Motor neuron (in vitro differentiated cells): ENCODE results near the gene TIMP2. TPM values are rescaled to one million over a fixed set of nuclear protein-coding genes. Genes with fewer than 3 reads are reported as not detected.
"Not testable (repeated sequence)": the region's sequence is repeated elsewhere in the genome, so short reads cannot be mapped to it uniquely, and the experiment has no call there.

Source experiments
- ATAC-seq, 8 experiments: fragments of 200-7000 bp; cut with Tn5 transposase; replicated peaks in 6 of 8; 2 replicates each; pipeline ENCODE4 v1.8.0; 2021; ENCODE audit warnings: mild to moderate bottlenecking in 8 of 8, moderate library complexity in 8 of 8
- H3K27ac ChIP-seq, 2 donors: fragments of 250-450 bp; sonication (Bioruptor Pico); 2 replicates each; pipeline ENCODE4 v1.9.0; 2021; ENCODE audit warnings: antibody characterized with exemption in 2 of 2, mild to moderate bottlenecking in 2 of 2, moderate library complexity in 1 of 2
- H3K4me1 ChIP-seq, 2 donors: fragments of 250-450 bp; sonication (Bioruptor Pico); replicated peaks in 1 of 2; 2 replicates each; pipeline ENCODE4 v1.6.1; 2021; ENCODE audit warnings: antibody characterized with exemption in 2 of 2, mild to moderate bottlenecking in 2 of 2, moderate library complexity in 1 of 2
- H3K4me3 ChIP-seq, 5 donors: fragments of 250-450 bp; sonication (Bioruptor Pico); 2 replicates each; pipeline ENCODE4 v1.9.0; 2021; ENCODE audit warnings: antibody characterized with exemption in 5 of 5, mild to moderate bottlenecking in 5 of 5, moderate library complexity in 4 of 5
- WGBS, 10 experiments: fragments of 450-650 bp; shearing (Covaris generic); methylation state at CpG; one replicate each; pipeline ENCODE4 v1.0.0; 2022; 5-methylcytosine and 5-hydroxymethylcytosine counted together
- in situ Hi-C, 9 experiments: fragments of 400-800 bp; cut with MboI; loops; one replicate each; pipeline ENCODE4 v1.15.0; 2021; ENCODE audit warnings: low sequenced_read_pairs in 9 of 9, low pct_unique_long_range_greater_than_20kb in 2 of 9; ENCODE audit not compliant: unreplicated experiment in 9 of 9
- total RNA-seq, 8 experiments: library from RNA; unstranded; fragments of 300-600 nt; gene quantifications; 2 replicates each; pipeline versions ENCODE4 v1.2.3 to v1.2.4, GENCODE V29; 2022

TIMP2 gene
- total RNA-seq, 8 experiments from 2014 or later, result 18.8 to 246 (median 38.7) TPM

GRCh38 chr17:78910497-78911284 is 14.5 kb downstream of the TIMP2 start:
- in situ Hi-C loops, result no loop called here
- Histone ChIP-seq H3K4me1 (peaks cover 0 to 12% of the 10 kb centered on the region in 2 donors), H3K27ac (no peak overlapping the region), H3K4me3 (no peak overlapping the region)
- 20 to 98% (median 90%) methylated on average over 1 to 10 of the region's 11 CpGs for WGBS, 10 experiments
- no peak for ATAC-seq

GRCh38 chr17:78908426-78908825 is 16.8 kb downstream of the TIMP2 start:
- in situ Hi-C loops, result no loop called here
- WGBS, 10 experiments, result 0 to 74% (median 60%) methylated on average over 1 to 3 of the region's 4 CpGs; no CpG with 5 or more reads in 4 of the 10 experiments
- Histone ChIP-seq H3K4me1 (peaks cover 10 to 20% of the 10 kb centered on the region in 2 donors), H3K4me3 (no peak overlapping the region), H3K27ac (no peak overlapping the region)
- no peak for ATAC-seq

- WGBS, 10 experiments, result 80 to 100% (median 100%) methylated on average over 1 to 7 of the region's 7 CpGs; no CpG with 5 or more reads in 2 of the 10 experiments
- in situ Hi-C loops, result no loop called here
- Histone ChIP-seq H3K4me3 (no peak overlapping the region), H3K4me1 (peaks cover 26 to 29% of the 10 kb centered on the region in 2 donors), H3K27ac (no peak overlapping the region)
- ATAC-seq, result no peak
Observed at GRCh38 chr17:78905541-78905940, 19.6 kb downstream of the TIMP2 start.

- in situ Hi-C loops, result no loop called here
- ATAC-seq, result no peak
- Histone ChIP-seq H3K4me3 (no peak overlapping the region), H3K27ac (no peak overlapping the region), H3K4me1 (peaks cover 27 to 33% of the 10 kb centered on the region in 2 donors)
- WGBS, 10 experiments, result 73 to 100% (median 90%) methylated on average over 2 to 6 of the region's 6 CpGs; no CpG with 5 or more reads in 5 of the 10 experiments
Observed at GRCh38 chr17:78905116-78905515, 20.1 kb downstream of the TIMP2 start.

- ATAC-seq, result no peak
- in situ Hi-C loops, result no loop called here
- H3K4me1 ChIP-seq, result peaks cover 34 to 41% of the 10 kb centered on the region in 2 donors
- peak overlapping the region; percentile 89 to 90 for H3K27ac ChIP-seq
- WGBS, 10 experiments, result 41 to 100% (median 93%) methylated on average over 1 to 8 of the region's 9 CpGs; no CpG with 5 or more reads in 5 of the 10 experiments
- H3K4me3 ChIP-seq, result no peak overlapping the region
Observed at GRCh38 chr17:78904371-78904770, 20.8 kb downstream of the TIMP2 start.

- peak within 1 kb of the TSS; percentile 89 to 90 for H3K27ac ChIP-seq
- in situ Hi-C loops, result no loop called here
- 0 to 100% (median 57%) methylated on average over 1 to 5 of the region's 17 CpGs; no CpG with 5 or more reads in 2 of the 10 experiments for WGBS, 10 experiments
- no peak within 1 kb of the TSS for H3K4me3 ChIP-seq
- H3K4me1 ChIP-seq, result peaks cover 45 to 52% of the 10 kb centered on the region in 2 donors
- ATAC-seq, result peak in 7 of 8 experiments; percentile 34 to 89 (median 81)
Observed at GRCh38 chr17:78903101-78903779, 21.9 kb downstream of the TIMP2 start, which contains the start of gene CEP295NL. Gene CEP295NL (minus strand): TSS chr17:78903201. CDS start chr17:78901828, 1,373 bp downstream.

- H3K27ac ChIP-seq, result peak overlapping the region; percentile 89 to 90
- H3K4me3 ChIP-seq, in situ Hi-C loops, ATAC-seq: not testable (repeated sequence)
- 40 to 100% (median 80%) methylated on average over 1 to 6 of the region's 8 CpGs; no CpG with 5 or more reads in 3 of the 10 experiments for WGBS, 10 experiments
- H3K4me1 ChIP-seq, result peaks cover 50 to 58% of the 10 kb centered on the region in 2 donors
Observed at GRCh38 chr17:78902231-78902630, 23.0 kb downstream of the TIMP2 start.

GRCh38 chr17:78901806-78902205 is 23.4 kb downstream of the TIMP2 start:
- in situ Hi-C loops, result no loop called here
- Histone ChIP-seq H3K4me3 (no peak overlapping the region), H3K4me1 (peaks cover 53 to 58% of the 10 kb centered on the region in 2 donors), H3K27ac (peak overlapping the region; percentile 89 to 90)
- WGBS, 10 experiments, result 77 to 100% (median 100%) methylated on average over 1 to 9 of the region's 10 CpGs; no CpG with 5 or more reads in 3 of the 10 experiments
- ATAC-seq, result no peak

GRCh38 chr17:78900816-78901215 is 24.4 kb downstream of the TIMP2 start:
- Histone ChIP-seq H3K4me1 (peaks cover 62 to 64% of the 10 kb centered on the region in 2 donors), H3K27ac (no peak overlapping the region), H3K4me3 (no peak overlapping the region)
- 70 to 100% (median 95%) methylated on average over 3 to 11 of the region's 29 CpGs; no CpG with 5 or more reads in 4 of the 10 experiments for WGBS, 10 experiments
- ATAC-seq, result no peak
- in situ Hi-C loops, result no loop called here

GRCh38 chr17:78899361-78900260 is 25.6 kb downstream of the TIMP2 start:
- ATAC-seq, result peak; percentile 54 to 81 (median 70)
- 11 to 100% (median 30%) methylated on average over 1 to 8 of the region's 18 CpGs for WGBS, 10 experiments

GRCh38 chr17:78898947-78899346 is 26.2 kb downstream of the TIMP2 start:
- Histone ChIP-seq H3K4me3 (no peak overlapping the region), H3K27ac (peak overlapping the region; percentile 49 to 77), H3K4me1 (peaks cover 67 to 71% of the 10 kb centered on the region in 2 donors)
- in situ Hi-C loops, result no loop called here
- 91% methylated on average over 4 of the region's 13 CpGs; no CpG with 5 or more reads in 9 of the 10 experiments for WGBS, 10 experiments
- no peak for ATAC-seq

More at GRCh38 chr17:78899361-78900260, 25.6 kb downstream of the TIMP2 start:
- in situ Hi-C loops, result no loop called here
- Histone ChIP-seq H3K4me3 (no peak overlapping the region), H3K27ac (peak overlapping the region; percentile 49 to 77), H3K4me1 (peaks cover 72 to 74% of the 10 kb centered on the region in 2 donors)

- peak in 1 of 8 experiments; percentile 7 for ATAC-seq
- H3K27ac ChIP-seq, result peak overlapping the region in 1 of 2 donors; percentile 49
- in situ Hi-C loops, result no loop called here
- peaks cover 64 to 70% of the 10 kb centered on the region in 2 donors for H3K4me1 ChIP-seq
- WGBS, 10 experiments, result 68 to 100% (median 91%) methylated on average over 2 to 12 of the region's 17 CpGs; no CpG with 5 or more reads in 3 of the 10 experiments
- H3K4me3 ChIP-seq, result no peak overlapping the region
Observed at GRCh38 chr17:78898075-78898836, 26.9 kb downstream of the TIMP2 start.
